Neural progenitor cell (in vitro differentiated cells): ENCODE results near the gene ETFB. TPM values are rescaled to one million over a fixed set of nuclear protein-coding genes. Genes with fewer than 3 reads are reported as not detected.

ENCODE experiments used
- DNase-seq: peaks from one replicate; pipeline ENCODE4 v3.0.0-alpha.2; 2016; ENCODE audit warnings: low spot score
- H2AFZ ChIP-seq: fragments of 200-600 bp; sonication (generic); replicated peaks from 2 replicates; pipeline ENCODE4 v1.6.1; 2016; ENCODE audit warnings: antibody characterized with exemption
- H3F3A ChIP-seq: fragments of 200-600 bp; sonication (generic); 2 replicates; pipeline ENCODE4 v1.6.1; 2016; ENCODE audit warnings: antibody characterized with exemption, low read depth
- H3K27ac ChIP-seq: fragments of 200-600 bp; sonication (generic); 2 replicates; pipeline ENCODE4 v1.5.1; 2016; ENCODE audit warnings: mild to moderate bottlenecking
- H3K27me3 ChIP-seq: fragments of 200-600 bp; sonication (generic); 2 replicates; pipeline ENCODE4 v1.6.1; 2016; ENCODE audit warnings: mild to moderate bottlenecking, moderate library complexity
- H3K36me3 ChIP-seq: fragments of 200-600 bp; sonication (generic); 2 replicates; pipeline ENCODE4 v1.5.1; 2016
- H3K4me1 ChIP-seq: fragments of 200-600 bp; sonication (generic); 2 replicates; pipeline ENCODE4 v1.6.1; 2016; ENCODE audit warnings: mixed run types
- H3K4me2 ChIP-seq: fragments of 200-600 bp; sonication (generic); 2 replicates; pipeline ENCODE4 v1.6.1; 2016
- H3K4me3 ChIP-seq: fragments of 200-600 bp; sonication (generic); 2 replicates; pipeline ENCODE4 v1.5.1; 2016
- H3K79me2 ChIP-seq: fragments of 200-600 bp; sonication (generic); 2 replicates; pipeline ENCODE4 v1.6.1; 2016; ENCODE audit warnings: low read depth
- H3K9ac ChIP-seq: fragments of 200-600 bp; sonication (generic); 2 replicates; pipeline ENCODE4 v1.6.1; 2016
- H3K9me3 ChIP-seq: fragments of 200-600 bp; sonication (generic); 2 replicates; pipeline ENCODE4 v1.5.1; 2016; ENCODE audit warnings: low read depth
- H4K20me1 ChIP-seq: fragments of 200-600 bp; sonication (generic); 2 replicates; pipeline ENCODE4 v1.6.1; 2016; ENCODE audit warnings: low read depth
- H3K27ac Mint-ChIP-seq: 3 replicates; pipeline ENCODE4 v1.8.0; 2021; ENCODE audit warnings: mixed read lengths
- H3K27me3 Mint-ChIP-seq: 2 replicates; pipeline ENCODE4 v1.8.0; 2022; ENCODE audit warnings: low read depth, mild to moderate bottlenecking, inconsistent platforms, moderate library complexity, mixed read lengths; ENCODE audit not compliant: insufficient read depth
- H3K36me3 Mint-ChIP-seq: 3 replicates; pipeline ENCODE4 v1.8.0; 2021; ENCODE audit warnings: mixed read lengths
- H3K4me1 Mint-ChIP-seq: 3 replicates; pipeline ENCODE4 v1.8.0; 2021; ENCODE audit warnings: mixed read lengths
- H3K4me3 Mint-ChIP-seq: 3 replicates; pipeline ENCODE4 v1.8.0; 2021; ENCODE audit warnings: mild to moderate bottlenecking, moderate library complexity, mixed read lengths
- H3K9me3 Mint-ChIP-seq: 3 replicates; pipeline ENCODE4 v1.8.0; 2020; ENCODE audit warnings: mixed read lengths
- EZH2 ChIP-seq: fragments of 200-600 bp; sonication (generic); IDR thresholded peaks from 2 replicates; pipeline ENCODE4 v1.6.1; 2017; ENCODE audit warnings: antibody characterized with exemption, mild to moderate bottlenecking, moderate library complexity
- EZH2phosphoT487 ChIP-seq: fragments of 200-600 bp; sonication (generic); IDR thresholded peaks from 2 replicates; pipeline ENCODE4 v1.6.1; 2017; ENCODE audit warnings: antibody characterized with exemption
- total RNA-seq: library from RNA; depleted of rRNA; stranded (reverse); fragments of >200 nt; gene quantifications from 2 replicates; pipeline ENCODE4 v1.2.3, GENCODE V29; 2015; ENCODE audit warnings: low replicate concordance
- TF ChIP-seq, protein P1 (sequence below): fragments of 200-600 bp; sonication (generic); IDR thresholded peaks from 2 replicates; pipeline ENCODE4 v1.5.1; 2017; ENCODE audit warnings: antibody characterized with exemption, mild to moderate bottlenecking

Gene ETFB
- total RNA-seq, 1 donor from 2014 or later: 27.0 TPM

DNA sequence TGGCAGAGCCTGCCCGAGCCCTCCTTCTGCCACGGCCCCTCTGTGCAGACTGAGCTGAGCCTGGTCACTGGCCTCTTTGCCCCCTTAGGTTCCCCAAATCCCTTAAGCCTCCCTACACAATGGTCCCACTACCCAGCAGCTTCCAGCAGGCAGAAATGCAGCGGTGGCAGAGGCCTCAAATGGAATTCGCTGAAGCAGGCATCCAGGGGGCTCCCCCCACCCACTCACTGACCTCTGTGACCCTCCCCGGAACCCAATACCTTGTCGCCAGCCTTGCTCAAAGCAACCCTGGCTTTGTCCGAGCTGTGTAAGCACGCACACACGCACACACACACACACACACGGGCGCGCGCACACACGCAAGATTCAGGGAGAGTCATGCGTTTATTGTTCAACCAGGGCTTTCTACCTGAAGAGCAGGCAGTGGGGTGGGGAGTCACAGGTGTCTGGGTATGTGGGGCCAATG lies 21.8 kb upstream of the ETFB start, which contains the start of gene LIM2:
Gene LIM2, minus strand, starts transcription at position 51 of the 466 bp plus-strand sequence. CDS start 531 bp downstream, outside the sequence.
- Mint-ChIP-seq H3K27ac (peak within 1 kb of the TSS; percentile 76), H3K36me3 (no peaks in the 10 kb centered on the region), H3K27me3 (peaks cover 4% of the 10 kb centered on the region), H3K4me1 (peaks cover 20% of the 10 kb centered on the region), H3K9me3 (no peaks in the 10 kb centered on the region), H3K4me3 (peak within 1 kb of the TSS; percentile 30)
- H3K4me1 ChIP-seq: peaks cover 26% of the 10 kb centered on the region
- H3F3A ChIP-seq: peaks cover 8% of the 10 kb centered on the region
- H3K36me3 ChIP-seq: no peaks in the 10 kb centered on the region
- no peaks in the 10 kb centered on the region for H4K20me1 ChIP-seq
- DNase-seq: peak; percentile 82
- peak within 1 kb of the TSS; percentile 67 for H3K4me2 ChIP-seq
- no peak for TF ChIP-seq EZH2
- TF ChIP-seq, protein P1, sequence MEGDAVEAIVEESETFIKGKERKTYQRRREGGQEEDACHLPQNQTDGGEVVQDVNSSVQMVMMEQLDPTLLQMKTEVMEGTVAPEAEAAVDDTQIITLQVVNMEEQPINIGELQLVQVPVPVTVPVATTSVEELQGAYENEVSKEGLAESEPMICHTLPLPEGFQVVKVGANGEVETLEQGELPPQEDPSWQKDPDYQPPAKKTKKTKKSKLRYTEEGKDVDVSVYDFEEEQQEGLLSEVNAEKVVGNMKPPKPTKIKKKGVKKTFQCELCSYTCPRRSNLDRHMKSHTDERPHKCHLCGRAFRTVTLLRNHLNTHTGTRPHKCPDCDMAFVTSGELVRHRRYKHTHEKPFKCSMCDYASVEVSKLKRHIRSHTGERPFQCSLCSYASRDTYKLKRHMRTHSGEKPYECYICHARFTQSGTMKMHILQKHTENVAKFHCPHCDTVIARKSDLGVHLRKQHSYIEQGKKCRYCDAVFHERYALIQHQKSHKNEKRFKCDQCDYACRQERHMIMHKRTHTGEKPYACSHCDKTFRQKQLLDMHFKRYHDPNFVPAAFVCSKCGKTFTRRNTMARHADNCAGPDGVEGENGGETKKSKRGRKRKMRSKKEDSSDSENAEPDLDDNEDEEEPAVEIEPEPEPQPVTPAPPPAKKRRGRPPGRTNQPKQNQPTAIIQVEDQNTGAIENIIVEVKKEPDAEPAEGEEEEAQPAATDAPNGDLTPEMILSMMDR: no peak
- H2AFZ ChIP-seq: peak within 1 kb of the TSS; percentile 34
- no peak within 1 kb of the TSS for H3K9ac ChIP-seq
- H3K4me3 ChIP-seq: no peak within 1 kb of the TSS
- no peaks in the 10 kb centered on the region for H3K79me2 ChIP-seq
- no peaks in the 10 kb centered on the region for H3K9me3 ChIP-seq
- H3K27ac ChIP-seq: peak within 1 kb of the TSS; percentile 53
- no peaks in the 10 kb centered on the region for H3K27me3 ChIP-seq

DNA sequence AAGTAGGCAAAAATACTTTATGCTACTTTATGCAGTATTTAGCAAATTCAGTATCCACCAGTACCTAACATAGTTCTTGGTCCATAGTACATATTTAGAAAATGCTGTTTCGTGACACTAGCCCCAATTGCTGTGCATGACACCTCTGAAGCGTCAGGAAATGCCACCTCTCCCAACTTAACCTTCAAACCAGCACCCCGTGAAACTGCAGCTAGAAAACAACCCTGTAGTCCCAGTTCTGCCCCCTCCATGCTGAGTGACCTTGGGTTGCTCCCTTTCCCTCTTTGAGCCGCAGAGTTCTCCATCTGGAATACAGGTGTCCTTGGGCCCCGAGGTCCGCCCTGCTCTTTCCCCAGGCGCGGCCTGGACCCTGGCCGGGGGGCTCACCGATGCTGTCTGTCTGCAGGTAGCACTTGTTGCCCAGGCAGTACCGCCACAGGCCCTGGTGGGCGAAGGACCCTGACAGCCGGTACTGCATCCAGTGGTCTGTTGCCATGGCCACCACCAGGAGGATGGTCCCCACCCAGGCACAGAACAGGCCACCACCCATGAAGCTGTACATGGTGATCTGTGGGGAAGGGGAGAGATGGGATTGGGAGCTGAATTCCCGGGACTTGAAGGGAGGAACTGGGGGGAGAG lies 20.8 kb upstream of the ETFB start:
- H3K9ac ChIP-seq: no peak overlapping the region
- no peaks in the 10 kb centered on the region for H3K36me3 ChIP-seq
- no peak overlapping the region for H3K27ac ChIP-seq
- H4K20me1 ChIP-seq: no peaks in the 10 kb centered on the region
- H3K4me1 ChIP-seq: peaks cover 26% of the 10 kb centered on the region
- H3K4me1 Mint-ChIP-seq: peaks cover 18% of the 10 kb centered on the region
- peak overlapping the region; percentile 67 for H3K4me2 ChIP-seq
- no peak overlapping the region for H3K4me3 Mint-ChIP-seq
- H3K9me3 ChIP-seq: no peaks in the 10 kb centered on the region
- H3K27me3 Mint-ChIP-seq: peaks cover 5% of the 10 kb centered on the region
- H3K27me3 ChIP-seq: no peaks in the 10 kb centered on the region
- no peaks in the 10 kb centered on the region for H3K36me3 Mint-ChIP-seq
- DNase-seq: no peak
- H3K4me3 ChIP-seq: no peak overlapping the region
- peak overlapping the region; percentile 66 for H3K27ac Mint-ChIP-seq
- no peak overlapping the region for H2AFZ ChIP-seq
- H3K79me2 ChIP-seq: no peaks in the 10 kb centered on the region
- H3K9me3 Mint-ChIP-seq: peaks cover 3% of the 10 kb centered on the region
- H3F3A ChIP-seq: peaks cover 4% of the 10 kb centered on the region
- no peak for TF ChIP-seq EZH2
- TF ChIP-seq, protein P1: no peak
- no peak for TF ChIP-seq EZH2phosphoT487

- Histone ChIP-seq H3K9me3 (no peaks in the 10 kb centered on the region), H3K36me3 (no peaks in the 10 kb centered on the region), H3K4me3 (no peak overlapping the region), H3K27ac (no peak overlapping the region), H3K27me3 (no peaks in the 10 kb centered on the region), H2AFZ (no peak overlapping the region), H3K4me2 (no peak overlapping the region), H4K20me1 (no peaks in the 10 kb centered on the region), H3K9ac (no peak overlapping the region), H3K79me2 (no peaks in the 10 kb centered on the region), H3F3A (no peaks in the 10 kb centered on the region), H3K4me1 (peaks cover under 1% of the 10 kb centered on the region)
- Mint-ChIP-seq H3K9me3 (peaks cover 9% of the 10 kb centered on the region), H3K27ac (no peak overlapping the region), H3K27me3 (peaks cover 7% of the 10 kb centered on the region), H3K36me3 (no peaks in the 10 kb centered on the region), H3K4me1 (peaks cover 2% of the 10 kb centered on the region), H3K4me3 (no peak overlapping the region)
- DNase-seq: no peak
- TF ChIP-seq EZH2 (no peak), EZH2phosphoT487 (no peak)
- TF ChIP-seq, protein P1: no peak
Measured at GRCh38 chr19:51382004-51382403, 15.8 kb upstream of the ETFB start.
